GM18511 (cell line): Measurements from ENCODE around the gene RCAN2.
"Not testable (repeated sequence)": the region's sequence is repeated elsewhere in the genome, so short reads cannot be mapped to it uniquely, and the experiment has no call there.

ENCODE experiments used
- ATAC-seq: cut with Tn5 transposase; IDR thresholded peaks from one replicate; pipeline ENCODE4 v1.9.1; 2021; ENCODE audit warnings: mild to moderate bottlenecking, moderate library complexity; ENCODE audit not compliant: unreplicated experiment

RCAN2 gene

DNA sequence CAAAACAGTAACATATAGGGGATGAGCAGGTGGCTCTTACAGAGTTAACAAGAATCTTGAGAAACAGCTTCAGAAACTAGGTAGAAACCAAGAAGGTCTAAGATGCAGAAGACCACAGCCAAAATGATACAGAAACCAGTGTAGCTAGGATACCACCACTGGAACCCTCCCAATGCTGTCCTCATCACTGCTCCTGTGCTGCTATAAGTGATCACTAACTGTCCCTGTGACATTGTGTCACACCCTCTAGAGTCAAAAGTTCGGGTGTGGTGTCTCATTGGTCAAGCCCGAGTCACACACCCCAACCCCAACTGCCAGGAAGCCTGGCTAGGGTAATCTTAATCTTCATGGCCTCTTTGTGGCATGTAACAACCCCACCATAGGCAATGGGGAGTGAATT, 153.1 kb downstream of the RCAN2 start:
- ATAC-seq, result peak; percentile 82

DNA sequence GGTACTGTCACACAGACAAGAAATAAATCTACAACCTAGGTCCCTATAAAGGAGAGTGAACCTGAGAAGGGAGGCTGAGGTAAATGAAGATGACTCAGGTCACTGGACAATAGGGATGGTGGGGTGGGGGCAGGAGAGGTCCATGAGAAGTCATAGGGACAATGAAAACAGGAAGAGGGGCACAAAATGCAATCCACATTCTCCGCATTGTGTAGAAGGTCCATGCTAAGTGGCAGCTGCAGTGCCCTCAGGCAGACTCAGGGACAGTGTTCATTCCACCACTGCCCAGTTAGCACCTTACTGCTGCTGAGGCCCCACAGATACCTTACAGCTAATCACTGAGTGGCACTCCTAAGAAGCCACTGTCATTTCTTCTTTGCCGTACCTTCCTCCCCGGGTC, 156.8 kb downstream of the RCAN2 start:
- ATAC-seq, result no peak

DNA sequence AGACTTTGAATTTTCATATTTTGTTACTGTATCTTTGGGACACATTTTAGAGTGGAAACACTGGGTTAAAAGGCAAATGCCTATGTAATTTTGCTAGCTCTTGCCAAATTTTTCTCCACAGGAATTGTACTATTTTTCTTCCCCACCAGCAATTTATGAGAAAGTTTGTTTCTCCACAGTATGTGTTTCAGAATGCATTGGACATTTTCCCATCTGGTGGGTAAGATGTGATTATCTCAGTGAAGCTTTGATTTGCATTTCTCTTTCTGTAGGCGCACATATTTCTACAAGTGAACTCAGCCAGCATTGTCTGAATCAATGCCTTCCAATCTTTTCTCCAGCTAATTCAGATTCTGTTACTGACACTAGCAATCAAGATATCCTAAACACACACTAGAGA, 157.8 kb downstream of the RCAN2 start:
- no peak for ATAC-seq

DNA sequence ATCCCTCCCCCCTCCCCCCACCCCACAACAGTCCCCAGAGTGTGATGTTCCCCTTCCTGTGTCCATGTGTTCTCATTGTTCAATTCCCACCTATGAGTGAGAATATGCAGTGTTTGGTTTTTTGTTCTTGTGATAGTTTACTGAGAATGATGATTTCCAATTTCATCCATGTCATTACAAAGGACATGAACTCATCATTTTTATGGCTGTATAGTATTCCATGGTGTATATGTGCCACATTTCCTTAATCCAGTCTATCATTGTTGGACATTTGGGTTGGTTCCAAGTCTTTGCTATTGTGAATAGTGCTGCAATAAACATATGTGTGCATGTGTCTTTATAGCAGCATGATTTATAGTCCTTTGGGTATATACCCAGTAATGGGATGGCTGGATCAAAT, 158.8 kb downstream of the RCAN2 start:
- not testable (repeated sequence) for ATAC-seq

DNA sequence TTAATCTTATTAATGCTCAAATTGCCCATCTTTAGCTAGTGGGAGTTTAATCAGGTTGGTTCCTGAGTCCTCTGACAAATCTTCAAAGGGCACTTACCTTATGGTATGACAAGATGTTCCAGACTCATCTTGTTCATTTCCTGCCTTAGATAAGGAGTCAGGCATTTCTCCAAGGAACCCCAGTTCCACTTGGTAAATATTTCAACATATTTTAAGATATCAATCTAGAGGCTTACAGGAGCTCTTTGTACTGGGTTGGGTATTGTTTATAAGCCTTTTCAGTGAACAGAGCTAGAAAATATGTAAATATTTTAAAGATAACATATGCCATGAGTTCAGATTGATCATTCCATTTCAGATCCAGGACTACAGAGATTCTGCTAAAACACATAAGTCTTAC, 159.8 kb downstream of the RCAN2 start:
- ATAC-seq, result no peak

DNA sequence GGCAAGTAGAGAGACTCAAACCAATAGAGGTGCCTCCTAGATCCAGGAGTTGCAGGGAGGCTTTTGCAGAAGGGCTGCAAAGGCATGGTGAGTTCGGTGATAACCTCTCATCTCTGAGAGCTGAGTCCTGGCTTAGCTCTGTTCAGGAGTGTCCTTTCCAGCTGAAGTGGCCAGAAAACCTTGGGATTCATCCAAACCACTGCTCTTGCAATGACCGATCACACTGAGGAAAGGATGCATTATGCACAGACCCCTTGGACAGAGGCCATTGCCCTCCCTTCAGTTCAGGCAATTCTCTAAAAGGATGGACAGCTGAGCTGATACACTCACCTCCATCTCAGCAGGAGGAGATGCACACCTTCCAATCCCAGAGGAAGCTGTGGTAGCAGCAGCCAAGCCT, 161.7 kb downstream of the RCAN2 start:
- ATAC-seq, result no peak

DNA sequence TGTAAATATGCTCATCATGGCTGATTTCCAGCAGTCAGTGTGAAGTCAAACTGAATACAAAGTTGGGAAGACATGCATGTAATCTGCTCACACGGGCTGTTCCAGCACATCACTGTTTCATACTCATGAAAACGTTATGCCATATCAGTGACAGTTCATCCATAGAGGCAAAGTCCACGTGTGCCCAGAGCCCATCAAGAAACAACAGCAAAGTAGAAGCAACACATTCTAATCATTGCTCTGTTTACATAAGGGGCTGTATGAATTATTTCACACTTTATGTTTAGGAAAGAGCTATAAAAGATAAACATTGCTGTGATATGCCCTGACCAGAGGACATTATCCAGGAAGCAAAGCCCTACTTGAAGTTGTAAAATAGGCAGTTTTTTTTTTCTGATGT, 163.5 kb downstream of the RCAN2 start:
- ATAC-seq, result no peak

DNA sequence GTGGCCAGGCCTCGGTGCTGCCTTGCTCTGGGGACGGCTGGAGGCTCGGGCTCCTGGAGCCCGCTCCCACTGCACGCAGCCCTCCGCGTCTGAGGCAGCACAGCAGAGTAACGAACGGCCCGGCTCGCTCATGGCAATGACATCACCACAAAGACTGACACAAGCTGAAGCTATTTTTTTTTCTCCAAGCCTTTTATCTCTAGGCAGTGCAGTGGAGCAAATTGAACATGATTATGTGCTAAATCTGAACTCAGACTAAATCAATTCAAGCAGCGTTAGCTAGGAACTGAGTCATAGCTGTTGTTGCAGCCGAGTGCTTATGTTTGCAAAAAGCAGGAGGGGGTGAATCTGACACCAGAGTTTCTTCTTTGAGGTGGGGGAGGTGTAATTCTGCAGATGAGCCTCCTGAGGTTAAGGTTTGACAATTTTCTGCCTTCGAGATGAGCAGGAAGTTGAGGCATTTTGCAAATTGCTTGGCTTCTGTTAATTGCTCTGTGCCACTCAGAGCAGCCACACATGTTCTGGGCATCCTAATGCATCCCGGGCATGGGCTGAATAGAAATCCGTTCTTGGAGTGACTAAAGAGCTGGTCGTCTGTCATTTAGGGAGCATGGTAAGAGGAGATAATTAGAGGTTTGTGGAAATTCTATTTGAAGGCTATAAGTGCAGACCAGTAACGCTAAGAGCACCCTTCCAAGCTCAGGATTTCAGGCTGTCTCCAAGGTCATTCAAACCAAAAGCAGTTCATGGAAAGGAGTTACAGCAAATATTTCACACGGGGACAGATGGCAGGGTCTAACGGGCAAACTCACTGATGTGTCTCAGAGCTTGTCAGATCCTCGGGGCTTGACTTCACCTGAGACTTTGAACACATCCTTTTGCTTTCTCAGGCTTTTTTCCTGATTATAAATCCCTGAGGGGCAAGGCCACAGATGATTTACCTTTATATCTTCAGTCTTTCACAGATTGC, 165.4 kb downstream of the RCAN2 start:
- no peak for ATAC-seq

DNA sequence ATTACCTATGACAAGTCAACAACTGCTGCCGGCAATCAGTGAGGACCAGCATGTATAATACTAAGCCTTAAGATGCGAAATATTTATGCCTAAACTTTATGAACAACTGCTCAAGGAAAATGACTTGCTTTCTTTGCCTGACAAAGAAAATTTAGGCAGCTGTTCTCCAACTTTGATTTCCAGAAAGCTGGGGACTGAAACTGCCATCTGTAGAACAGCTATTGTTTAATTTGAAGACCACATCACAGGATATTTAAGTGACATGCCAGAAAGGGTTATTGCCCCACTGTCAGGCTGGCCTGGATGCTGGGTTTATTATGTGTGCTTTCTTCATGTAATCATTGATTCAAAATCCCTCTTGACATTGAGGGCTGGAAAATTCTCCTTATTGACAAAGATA, 166.5 kb downstream of the RCAN2 start:
- no peak for ATAC-seq

DNA sequence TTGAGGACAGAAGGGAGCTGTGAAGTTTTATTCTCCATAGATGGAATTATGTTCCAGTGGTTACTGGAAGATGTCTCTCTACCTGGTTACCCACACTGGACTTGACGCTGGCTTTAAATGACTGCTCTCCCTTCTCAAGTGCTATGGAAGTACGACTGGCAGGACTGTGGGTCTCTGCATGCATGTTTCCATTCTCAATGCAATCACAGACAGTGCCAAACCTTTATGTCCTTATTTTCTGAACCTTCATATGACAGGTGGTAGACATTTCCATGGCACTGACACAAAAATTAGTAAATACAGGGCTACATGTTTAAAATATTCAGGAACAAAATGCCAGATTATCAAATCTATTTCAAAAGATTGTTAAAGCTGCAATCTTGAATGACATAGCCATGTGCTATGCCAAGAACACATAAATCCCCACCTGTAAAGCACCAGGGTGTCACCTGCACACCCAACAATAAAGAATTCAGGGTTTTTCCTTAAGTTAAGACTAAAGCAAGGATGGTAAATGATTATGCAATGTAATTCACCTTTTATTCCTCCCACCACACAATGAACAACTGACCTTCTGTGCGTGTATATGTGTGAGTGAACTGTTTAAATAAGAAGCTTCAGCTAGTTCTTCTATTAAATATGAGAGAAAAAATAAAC, 167.2 kb downstream of the RCAN2 start:
- no peak for ATAC-seq

DNA sequence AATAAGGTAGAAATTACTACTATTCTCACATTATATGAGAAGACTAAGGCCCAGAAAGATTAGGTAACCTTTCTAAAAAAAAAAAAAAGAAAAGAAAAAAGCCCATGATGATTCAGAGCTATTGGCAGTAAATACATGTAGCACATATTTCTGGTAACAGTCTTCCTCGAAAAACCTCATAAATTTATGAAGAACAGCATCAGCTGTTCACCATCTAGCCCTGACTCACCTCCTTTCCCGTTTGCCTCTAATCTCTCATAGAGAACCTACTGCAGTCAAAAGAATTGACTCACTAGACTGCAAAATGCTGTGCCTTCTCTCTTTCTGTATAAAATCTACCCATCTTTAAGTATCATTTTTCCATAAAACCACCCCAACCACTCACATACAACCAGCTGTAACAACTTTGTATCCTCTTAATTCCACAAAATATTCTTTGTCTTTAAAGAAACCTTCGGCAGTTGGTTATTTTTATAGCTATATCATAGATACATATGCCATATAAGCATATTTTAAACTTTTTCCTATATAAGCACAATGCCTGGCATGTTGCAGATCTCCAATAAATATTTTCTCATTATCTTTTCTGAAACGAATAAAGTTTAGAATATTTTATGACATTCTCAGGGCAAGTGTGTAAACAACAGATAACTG, 167.8 kb downstream of the RCAN2 start:
- ATAC-seq, result no peak

DNA sequence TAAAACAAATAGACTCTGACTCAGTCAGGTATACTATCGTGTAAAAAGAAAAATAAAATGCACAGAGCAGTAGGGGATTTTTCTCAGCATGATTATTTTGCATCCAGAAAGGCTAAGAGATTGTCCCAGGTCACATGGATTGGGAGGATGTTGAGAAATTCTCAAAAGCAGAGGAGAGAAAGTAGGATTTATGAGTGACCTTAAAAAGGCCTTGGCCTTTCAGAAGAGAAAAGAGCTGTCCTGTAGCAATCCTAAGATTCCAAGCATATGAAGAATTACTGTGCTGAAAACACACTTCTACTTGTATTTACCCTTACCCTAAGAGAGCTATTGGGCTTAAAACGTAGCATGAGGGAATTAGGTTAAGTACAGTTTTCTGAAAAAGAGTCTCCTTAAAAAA, 170.7 kb downstream of the RCAN2 start:
- ATAC-seq, result no peak

DNA sequence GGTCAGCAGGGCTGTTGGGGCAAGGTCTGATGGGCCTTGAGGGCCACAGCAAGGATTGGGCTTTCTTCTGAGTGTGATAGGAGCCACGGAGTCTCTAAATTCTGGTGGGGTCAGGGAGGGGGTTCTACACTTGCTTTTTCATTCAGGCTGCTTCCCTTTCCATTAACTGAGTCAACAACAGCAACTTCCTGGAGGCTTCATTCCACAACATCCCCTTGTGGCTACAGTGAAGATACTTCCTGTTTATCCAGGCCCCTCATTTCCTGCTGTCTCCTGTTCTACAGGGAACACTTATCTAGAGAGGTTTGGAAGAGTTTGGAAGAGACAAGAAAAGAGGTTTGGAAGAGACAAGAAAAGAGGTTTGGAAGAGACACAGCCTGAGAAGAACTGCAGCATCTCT, 175.7 kb downstream of the RCAN2 start:
- ATAC-seq, result no peak

DNA sequence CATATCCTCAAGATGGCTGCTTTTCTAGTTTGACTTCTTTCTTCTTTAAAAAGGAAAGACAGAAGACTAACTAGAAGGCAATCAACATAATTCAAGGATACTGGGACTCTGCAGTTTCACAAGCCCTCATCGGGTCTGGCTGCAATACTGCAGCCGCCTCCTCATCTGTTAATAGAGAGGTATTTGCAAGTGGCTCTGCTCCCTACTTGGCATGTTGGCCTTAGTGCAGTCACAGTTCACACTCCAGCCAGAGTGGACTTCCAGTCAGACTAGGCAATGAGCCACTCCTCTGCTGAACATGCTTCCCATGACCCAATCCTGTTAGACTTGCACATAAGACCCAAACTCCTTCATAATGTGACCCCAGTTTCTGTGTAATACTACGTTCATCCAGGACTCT, 178.6 kb downstream of the RCAN2 start:
- no peak for ATAC-seq

DNA sequence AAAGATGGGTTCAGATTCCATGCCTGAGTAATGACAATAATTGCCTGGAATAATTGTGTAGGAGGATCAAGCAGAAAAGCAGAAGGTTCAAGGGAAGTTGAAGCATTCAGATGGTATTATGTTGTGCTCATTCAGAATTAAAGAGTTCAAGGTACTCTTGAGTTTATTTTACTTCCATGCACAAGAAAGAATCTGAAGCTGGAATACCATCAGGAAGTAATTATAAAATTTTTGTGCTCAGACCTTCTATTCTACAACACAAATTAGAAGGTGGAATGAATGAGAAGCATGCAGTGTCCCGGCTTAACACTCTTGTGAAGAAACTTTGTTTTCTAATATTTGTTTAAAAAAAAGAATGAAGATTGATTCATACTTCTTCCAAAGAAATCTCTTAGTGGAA, 181.1 kb downstream of the RCAN2 start:
- ATAC-seq, result no peak

DNA sequence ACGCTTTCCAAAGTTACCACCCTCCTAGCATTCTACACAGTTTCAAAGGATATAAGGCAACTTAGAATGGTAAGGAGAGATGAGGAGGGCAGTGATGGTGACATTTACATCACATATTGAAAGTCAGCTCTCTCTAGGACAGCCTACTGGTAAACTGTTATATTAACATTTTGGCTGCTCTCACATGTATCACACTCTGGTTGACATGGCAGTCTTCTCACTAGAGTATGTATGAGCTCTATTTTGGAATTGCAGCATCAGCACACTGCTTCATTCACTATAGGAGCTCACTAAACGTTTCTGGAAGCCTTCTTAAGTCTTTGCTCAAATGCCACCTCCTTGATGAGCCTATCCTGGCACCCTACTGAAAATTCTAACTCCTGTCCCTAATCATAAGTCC, 184.8 kb downstream of the RCAN2 start:
- no peak for ATAC-seq

DNA sequence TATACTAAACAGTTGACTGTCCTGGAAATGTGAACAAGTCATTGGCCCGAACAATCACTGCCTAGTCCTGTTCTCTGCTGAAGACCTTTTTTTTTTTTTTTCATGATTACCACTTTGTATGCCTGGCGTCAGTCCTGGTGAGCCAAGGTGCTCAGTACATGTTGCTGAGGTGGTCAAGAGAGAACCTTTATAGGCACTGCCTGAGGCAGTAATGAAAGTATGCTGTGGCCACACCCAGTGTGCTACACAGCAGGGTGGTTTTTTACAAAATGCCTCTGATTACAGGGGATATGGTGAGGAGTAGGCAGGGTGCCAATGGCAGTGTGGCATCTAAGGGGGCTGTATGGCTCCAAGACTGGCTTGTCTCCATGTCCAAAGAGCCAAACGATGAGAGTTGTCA, 185.4 kb downstream of the RCAN2 start:
- no peak for ATAC-seq

DNA sequence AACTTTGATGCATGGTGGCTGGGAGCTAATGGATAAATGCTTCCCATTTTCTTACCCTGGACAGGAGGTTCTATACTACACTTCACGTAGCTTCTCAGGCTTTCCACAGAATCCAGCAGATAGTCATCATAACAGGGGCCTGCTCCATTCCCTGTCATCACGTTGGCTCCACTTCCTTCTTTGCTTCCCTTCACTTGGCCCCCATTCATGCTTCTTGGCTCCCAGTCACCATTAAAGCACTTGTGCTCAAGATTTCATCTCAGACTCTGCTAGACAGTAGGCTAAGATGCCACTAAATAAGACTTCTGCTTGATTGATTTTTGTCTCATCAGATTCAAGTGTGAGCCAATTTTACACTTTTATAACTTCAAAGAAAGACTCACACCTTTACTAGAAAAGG, 186.0 kb downstream of the RCAN2 start:
- no peak for ATAC-seq

DNA sequence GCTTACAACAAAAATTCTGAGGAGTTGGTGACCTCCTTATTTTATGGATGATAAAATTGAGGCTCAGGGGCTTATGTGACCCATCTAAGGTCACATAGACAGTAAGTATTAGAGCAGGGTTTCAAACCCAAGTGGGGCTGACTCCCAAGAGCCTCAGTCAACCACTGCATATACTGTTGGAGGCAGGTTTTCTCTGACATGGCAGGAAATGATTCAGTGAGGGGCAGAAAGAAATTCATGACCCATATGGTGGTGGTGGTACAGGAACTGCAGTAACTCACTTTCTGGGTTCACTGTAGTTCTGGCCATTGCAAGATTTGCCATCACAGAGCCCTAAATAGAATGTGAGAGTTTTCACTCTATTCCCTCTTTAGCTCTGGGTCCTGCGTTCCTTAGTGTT, 188.4 kb downstream of the RCAN2 start:
- no peak for ATAC-seq

DNA sequence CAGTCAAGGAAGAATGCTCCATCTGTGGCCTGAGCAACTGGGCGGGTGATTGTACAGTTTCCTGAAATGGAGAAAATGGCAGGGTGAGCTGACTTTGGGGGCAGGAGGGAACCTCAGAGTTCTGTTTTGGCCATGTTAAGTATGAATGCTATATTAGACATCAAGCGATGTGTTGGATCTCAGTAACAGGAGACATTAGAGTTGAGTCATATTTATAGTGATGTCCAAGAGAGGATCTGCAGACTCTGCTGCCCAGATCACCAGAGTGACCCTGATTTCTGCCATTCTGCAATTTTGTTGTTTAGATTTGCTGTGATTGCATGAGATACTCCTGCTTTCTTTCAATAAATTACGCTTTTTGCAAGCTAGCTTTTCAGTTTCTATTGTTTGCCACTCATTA, 189.1 kb downstream of the RCAN2 start:
- ATAC-seq, result no peak

DNA sequence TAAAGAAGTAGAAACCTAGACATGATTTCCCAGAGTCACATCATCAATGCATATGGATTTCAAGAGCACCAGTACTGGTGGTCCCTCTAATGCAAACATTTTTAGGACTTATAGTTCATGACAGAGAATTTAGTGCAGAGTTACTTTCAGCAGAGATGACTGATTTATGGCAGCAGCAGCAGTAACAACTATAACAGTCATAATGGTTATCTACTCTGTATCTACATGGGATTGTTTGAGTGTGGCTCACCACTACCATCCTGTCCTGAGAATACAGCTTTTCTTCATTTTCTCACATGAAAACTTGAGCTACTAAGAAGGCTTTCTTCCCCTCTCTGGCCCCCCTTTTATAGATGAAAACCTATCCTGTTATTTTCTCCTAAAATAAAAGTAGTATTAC, 192.0 kb downstream of the RCAN2 start:
- no peak for ATAC-seq

DNA sequence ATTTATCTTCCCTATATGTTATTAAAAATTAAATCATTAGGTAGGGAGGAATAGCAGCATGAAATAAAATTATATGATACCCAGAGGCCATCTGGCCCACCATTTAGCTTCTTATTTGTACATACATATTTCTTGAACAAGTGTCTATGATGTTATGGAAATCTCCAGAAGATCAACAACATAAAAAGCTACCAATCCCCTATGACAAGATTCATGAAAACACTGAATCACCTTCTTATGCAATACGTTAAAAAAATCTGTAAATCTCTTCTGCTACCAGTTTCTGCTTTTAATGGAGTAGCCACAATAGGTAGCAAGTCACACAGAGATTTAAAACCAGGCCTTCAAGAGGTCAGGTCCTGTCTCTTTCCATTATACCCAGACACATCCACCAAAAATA, 194.7 kb downstream of the RCAN2 start:
- ATAC-seq, result no peak
